ENCODE data around the gene MARCO. TPM values are rescaled to one million over a fixed set of nuclear protein-coding genes. Genes with fewer than 3 reads are reported as not detected.

The MARCO gene
- total RNA-seq, 4 donors from 2014 or later: 0.91 to 6.7 (median 1.6) TPM

DNA sequence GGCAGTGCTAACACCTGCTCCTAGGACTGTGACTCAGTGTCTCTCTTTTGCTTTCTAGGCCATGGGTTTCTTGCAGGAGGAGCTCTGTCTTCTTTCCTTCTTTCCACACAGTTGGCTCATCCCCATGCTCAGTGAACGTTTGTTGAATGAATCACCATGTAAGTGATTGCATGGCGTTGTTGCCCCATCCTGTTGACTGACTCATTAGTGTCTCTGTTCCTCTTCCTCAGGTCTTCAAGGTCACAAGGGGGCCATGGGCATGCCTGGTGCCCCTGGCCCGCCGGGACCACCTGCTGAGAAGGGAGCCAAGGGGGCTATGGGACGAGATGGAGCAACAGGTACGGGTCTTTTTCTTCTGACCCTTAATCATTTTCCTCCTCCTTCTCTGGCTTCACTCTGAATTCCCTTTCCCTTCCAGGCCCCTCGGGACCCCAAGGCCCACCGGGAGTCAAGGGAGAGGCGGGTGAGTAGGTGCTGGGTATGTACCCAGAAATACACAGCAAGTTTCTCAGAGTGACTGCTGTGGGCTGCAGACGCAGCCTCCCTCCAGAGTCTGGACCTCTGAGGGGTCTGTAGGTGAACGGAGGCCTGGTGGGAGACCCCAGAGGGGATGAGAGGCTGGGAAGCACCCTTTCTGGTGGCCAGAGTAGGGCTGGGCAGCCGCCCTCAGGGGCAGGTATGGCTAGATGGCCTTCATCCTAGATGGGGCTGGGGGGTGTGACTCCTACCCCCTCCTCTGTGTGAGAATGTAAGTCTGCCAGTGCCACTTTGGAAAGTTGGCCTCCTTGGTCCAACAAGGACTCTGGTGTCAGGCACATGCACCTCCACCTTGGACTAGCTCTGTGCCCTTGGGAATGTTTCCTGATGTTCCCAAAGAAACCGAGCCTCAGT lies 32.4 kb downstream of the MARCO start:
- peak; percentile 33 to 84 for DNase-seq (ENCODE audit: low spot score in 2 of 2)
- 67 to 68% methylated on average over 13 of the region's 13 CpGs for WGBS, 2 donors
- TF ChIP-seq, protein P1, sequence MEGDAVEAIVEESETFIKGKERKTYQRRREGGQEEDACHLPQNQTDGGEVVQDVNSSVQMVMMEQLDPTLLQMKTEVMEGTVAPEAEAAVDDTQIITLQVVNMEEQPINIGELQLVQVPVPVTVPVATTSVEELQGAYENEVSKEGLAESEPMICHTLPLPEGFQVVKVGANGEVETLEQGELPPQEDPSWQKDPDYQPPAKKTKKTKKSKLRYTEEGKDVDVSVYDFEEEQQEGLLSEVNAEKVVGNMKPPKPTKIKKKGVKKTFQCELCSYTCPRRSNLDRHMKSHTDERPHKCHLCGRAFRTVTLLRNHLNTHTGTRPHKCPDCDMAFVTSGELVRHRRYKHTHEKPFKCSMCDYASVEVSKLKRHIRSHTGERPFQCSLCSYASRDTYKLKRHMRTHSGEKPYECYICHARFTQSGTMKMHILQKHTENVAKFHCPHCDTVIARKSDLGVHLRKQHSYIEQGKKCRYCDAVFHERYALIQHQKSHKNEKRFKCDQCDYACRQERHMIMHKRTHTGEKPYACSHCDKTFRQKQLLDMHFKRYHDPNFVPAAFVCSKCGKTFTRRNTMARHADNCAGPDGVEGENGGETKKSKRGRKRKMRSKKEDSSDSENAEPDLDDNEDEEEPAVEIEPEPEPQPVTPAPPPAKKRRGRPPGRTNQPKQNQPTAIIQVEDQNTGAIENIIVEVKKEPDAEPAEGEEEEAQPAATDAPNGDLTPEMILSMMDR (IDR thresholded peaks at IDR 0.05): no peak
- TF ChIP-seq POLR2A (IDR thresholded peaks at IDR 0.05): no peak
- intact Hi-C loops (cut with DNase I; ENCODE audit: low total_unique reads): no loop called here
- H3K4me3 ChIP-seq (ENCODE audit: low read depth, poor library complexity, severe bottlenecking): no peak overlapping the region

DNA sequence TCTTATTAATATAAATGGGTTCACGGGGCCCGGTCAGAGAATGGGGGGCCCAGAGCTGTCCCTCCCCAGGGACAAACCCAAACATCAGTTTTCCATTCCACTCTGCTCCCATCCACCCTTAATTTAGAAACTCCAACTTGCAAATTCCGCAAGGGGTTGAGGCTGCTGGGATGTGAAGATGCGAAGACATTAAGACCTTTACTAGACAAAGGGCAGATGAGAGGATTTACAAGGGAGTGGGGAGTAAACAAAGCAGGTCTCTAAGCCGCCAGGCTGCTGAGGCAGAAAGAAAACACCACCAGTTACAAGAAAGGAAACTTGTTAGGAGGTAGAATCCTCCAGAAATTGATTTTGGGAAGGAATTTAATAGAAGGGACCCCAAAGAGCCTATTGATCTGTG lies 33.1 kb downstream of the MARCO start:
- 64 to 70% methylated on average over 5 of the region's 5 CpGs for WGBS, 2 donors

DNA sequence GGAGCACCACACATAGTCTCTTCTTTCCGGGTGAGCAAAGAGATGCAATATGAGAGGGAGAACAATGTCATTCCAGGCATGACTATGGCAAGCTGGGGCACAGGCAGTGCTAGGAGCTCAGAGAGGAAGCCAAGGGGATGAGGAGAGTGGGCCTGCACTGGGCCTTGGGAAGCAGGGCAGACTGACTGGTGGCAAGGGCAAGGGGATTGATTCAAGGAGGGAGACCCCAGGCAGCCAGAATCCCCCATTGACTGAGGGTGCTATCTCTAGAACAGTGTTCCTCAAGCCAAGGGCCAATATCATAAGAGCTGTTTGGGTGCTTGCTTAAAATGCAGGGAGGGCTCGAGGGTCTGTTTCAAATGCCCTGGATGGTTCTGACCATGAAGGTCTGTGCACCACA lies 36.1 kb downstream of the MARCO start:
- TF ChIP-seq, protein P1 (IDR thresholded peaks at IDR 0.05): no peak
- TF ChIP-seq POLR2A (IDR thresholded peaks at IDR 0.05): no peak
- intact Hi-C loops (cut with DNase I; ENCODE audit: low total_unique reads): no loop called here
- WGBS, 2 donors: 73 to 87% methylated on average over 2 of the region's 2 CpGs
- no peak overlapping the region for H3K4me3 ChIP-seq (ENCODE audit: low read depth, poor library complexity, severe bottlenecking)
- no peak for DNase-seq (ENCODE audit: low spot score in 2 of 2)

More for the DNA sequence above, 33.1 kb downstream of the MARCO start:
- TF ChIP-seq, protein P1 (IDR thresholded peaks at IDR 0.05): no peak
- no peak for TF ChIP-seq POLR2A (IDR thresholded peaks at IDR 0.05)
- H3K4me3 ChIP-seq (ENCODE audit: low read depth, poor library complexity, severe bottlenecking): no peak overlapping the region
- DNase-seq (ENCODE audit: low spot score in 2 of 2): peak in 1 of 2 donors; percentile 50
- intact Hi-C loops (cut with DNase I; ENCODE audit: low total_unique reads): no loop called here

DNA sequence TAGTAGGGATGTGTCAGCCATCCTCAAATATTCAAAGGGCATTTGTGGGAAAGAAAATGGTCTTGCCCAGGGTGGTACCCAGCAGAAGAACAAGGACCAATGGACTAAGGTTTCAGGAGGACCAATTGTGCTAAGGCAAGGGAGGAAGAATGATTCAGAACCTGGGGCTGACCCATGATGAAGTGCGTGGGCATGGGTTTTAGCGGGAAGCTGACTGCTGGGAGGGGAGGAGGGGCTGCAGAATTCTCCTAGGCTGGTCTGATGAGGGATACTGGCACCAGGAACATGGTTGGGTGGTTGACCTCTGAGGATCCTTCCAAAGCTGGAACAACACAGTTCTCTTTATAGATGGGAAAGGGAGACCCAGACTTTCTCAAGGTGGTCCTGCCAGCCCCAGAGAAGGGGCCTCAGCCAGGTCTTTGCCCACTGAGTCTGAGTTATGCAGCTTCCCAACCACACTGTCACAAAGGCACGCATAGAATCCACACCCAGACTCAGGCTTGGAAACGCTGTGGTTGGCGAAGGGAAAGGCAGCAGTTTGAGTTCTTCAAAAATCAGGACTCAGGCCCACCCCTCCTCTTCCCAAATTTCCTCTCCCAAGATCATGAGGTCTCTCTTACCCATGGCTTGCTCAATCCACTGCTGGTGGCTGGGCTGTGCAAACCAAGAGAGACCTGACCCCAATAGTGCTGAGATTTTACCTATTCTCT lies 37.3 kb downstream of the MARCO start:
- H3K4me3 ChIP-seq (ENCODE audit: low read depth, poor library complexity, severe bottlenecking): no peak overlapping the region
- DNase-seq (ENCODE audit: low spot score in 2 of 2): peak in 1 of 2 donors; percentile 81
- WGBS, 2 donors: 74 to 78% methylated on average over 5 of the region's 5 CpGs
- TF ChIP-seq, protein P1 (IDR thresholded peaks at IDR 0.05): no peak
- TF ChIP-seq POLR2A (IDR thresholded peaks at IDR 0.05): no peak
- intact Hi-C loops (cut with DNase I; ENCODE audit: low total_unique reads): no loop called here

DNA sequence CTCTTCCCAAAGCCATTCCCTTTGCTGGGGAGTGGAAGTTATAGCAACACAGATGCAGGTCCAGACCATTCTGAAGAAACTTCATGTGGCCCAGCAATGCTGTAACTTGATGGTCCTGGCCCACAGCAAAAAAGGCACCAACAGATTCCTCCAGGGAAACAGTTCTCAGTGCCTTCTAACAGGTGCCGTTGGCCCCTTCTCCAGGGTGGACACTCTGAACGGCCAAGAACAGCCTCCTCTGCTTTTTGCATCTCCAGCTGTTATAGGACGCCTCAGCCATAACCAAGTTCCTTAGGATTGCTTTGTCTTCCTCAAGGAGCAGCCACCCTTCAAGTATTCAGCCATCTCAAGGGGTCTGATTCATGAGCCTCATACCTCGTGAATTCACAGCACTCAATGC lies 38.0 kb downstream of the MARCO start:
- no peak overlapping the region for H3K4me3 ChIP-seq (ENCODE audit: low read depth, poor library complexity, severe bottlenecking)
- DNase-seq (ENCODE audit: low spot score in 2 of 2): peak in 1 of 2 donors; percentile 60
- 69 to 76% methylated on average over 4 of the region's 4 CpGs for WGBS, 2 donors
- intact Hi-C loops (cut with DNase I; ENCODE audit: low total_unique reads): no loop called here
- no peak for TF ChIP-seq POLR2A (IDR thresholded peaks at IDR 0.05)
- TF ChIP-seq, protein P1 (IDR thresholded peaks at IDR 0.05): no peak

Measured in lower leg skin (tissue), 4 donors.